SU-DHL-6 (cell line): ENCODE measurements around the gene ABTB2.

Experiments
- H2AFZ ChIP-seq: fragments of 200-600 bp; sonication (generic); 2 replicates; pipeline ENCODE4 v1.6.1; 2014; ENCODE audit warnings: low read depth, mild to moderate bottlenecking, moderate library complexity, mixed read lengths, antibody characterized with exemption, low read length; ENCODE audit not compliant: severe bottlenecking
- H3F3A ChIP-seq: fragments of 200-600 bp; shearing (Covaris generic); 2 replicates; pipeline ENCODE4 v1.6.0; 2016; ENCODE audit warnings: antibody characterized with exemption, mild to moderate bottlenecking; ENCODE audit not compliant: insufficient read depth
- H3K27ac ChIP-seq: fragments of 200-600 bp; sonication (generic); 2 replicates; pipeline ENCODE4 v1.5.1; 2016; ENCODE audit warnings: low read depth, mild to moderate bottlenecking, low read length, moderate library complexity, mixed read lengths
- H3K27me3 ChIP-seq: fragments of 200-600 bp; sonication (generic), shearing (Covaris generic); 2 replicates; pipeline ENCODE4 v1.6.0; 2014; ENCODE audit warnings: mild to moderate bottlenecking, low read length
- H3K36me3 ChIP-seq: fragments of 200-600 bp; sonication (generic); 2 replicates; pipeline ENCODE4 v1.6.1; 2014; ENCODE audit warnings: mild to moderate bottlenecking, low read length, mixed read lengths
- H3K4me2 ChIP-seq: fragments of 300-600, 200-600 bp; shearing (Covaris generic), sonication (generic); 2 replicates; pipeline ENCODE4 v1.6.0; 2014; ENCODE audit warnings: low read length, low read depth, mild to moderate bottlenecking; ENCODE audit not compliant: poor library complexity, severe bottlenecking
- H3K4me3 ChIP-seq: fragments of 200-600 bp; sonication (generic); 2 replicates; pipeline ENCODE4 v1.5.1; 2014; ENCODE audit warnings: antibody characterized with exemption, low read length, mild to moderate bottlenecking, mixed read lengths; ENCODE audit not compliant: insufficient read depth, poor library complexity, severe bottlenecking
- H3K79me2 ChIP-seq: fragments of 200-600 bp; sonication (generic); 2 replicates; pipeline ENCODE4 v1.6.1; 2014; ENCODE audit warnings: mild to moderate bottlenecking, low read length, moderate library complexity; ENCODE audit not compliant: insufficient read depth
- H3K9ac ChIP-seq: fragments of 200-600 bp; sonication (generic); 2 replicates; pipeline ENCODE4 v1.7.0; 2014; ENCODE audit warnings: mild to moderate bottlenecking, low read length
- H3K9me2 ChIP-seq: fragments of 200-600 bp; sonication (generic); replicated peaks from 2 replicates; pipeline ENCODE4 v1.6.1; 2014; ENCODE audit warnings: low read length; ENCODE audit not compliant: insufficient read depth
- H3K9me3 ChIP-seq: fragments of 200-600 bp; sonication (generic); 2 replicates; pipeline ENCODE4 v1.6.1; 2014; ENCODE audit warnings: low read length, mixed read lengths; ENCODE audit not compliant: insufficient read depth
- H4K20me1 ChIP-seq: fragments of 200-600 bp; sonication (generic); 2 replicates; pipeline ENCODE4 v1.6.1; 2014; ENCODE audit warnings: low read depth, mild to moderate bottlenecking, antibody characterized with exemption, low read length, moderate library complexity, mixed read lengths
- CTCF ChIP-seq: fragments of 200-600 bp; sonication (generic); IDR thresholded peaks from one replicate; pipeline ENCODE4 v1.5.1; 2017; ENCODE audit warnings: antibody characterized with exemption, mild to moderate bottlenecking, low read length, moderate library complexity; ENCODE audit not compliant: insufficient read depth, poor library complexity, severe bottlenecking
- EZH2phosphoT487 ChIP-seq: fragments of 200-600 bp; sonication (generic), shearing (Covaris generic); conservative IDR thresholded peaks from 2 replicates; pipeline ENCODE4 v1.6.1; 2018; ENCODE audit warnings: mild to moderate bottlenecking, antibody characterized with exemption, low read length, moderate library complexity, mixed read lengths

The ABTB2 gene

GRCh38 chr11:34364102-34364501, 6.3 kb upstream of the ABTB2 start:
- Histone ChIP-seq H3K9ac (no peak overlapping the region), H3K4me3 (no peak overlapping the region), H3F3A (no peaks in the 10 kb centered on the region), H3K36me3 (no peaks in the 10 kb centered on the region), H2AFZ (no peak overlapping the region), H4K20me1 (no peaks in the 10 kb centered on the region), H3K4me2 (no peak overlapping the region), H3K79me2 (no peaks in the 10 kb centered on the region), H3K9me3 (no peaks in the 10 kb centered on the region), H3K27ac (no peak overlapping the region), H3K27me3 (no peaks in the 10 kb centered on the region), H3K9me2 (no peaks in the 10 kb centered on the region)
- TF ChIP-seq EZH2phosphoT487 (no peak), CTCF (no peak)

- no peak overlapping the region for H3K27ac ChIP-seq
Measured at GRCh38 chr11:34363363-34364084, 5.7 kb upstream of the ABTB2 start.

GRCh38 chr11:34360046-34360445, 2.2 kb upstream of the ABTB2 start:
- TF ChIP-seq EZH2phosphoT487, result no peak
- no peak for TF ChIP-seq CTCF
- no peaks in the 10 kb centered on the region for H3F3A ChIP-seq
- H3K36me3 ChIP-seq, result no peaks in the 10 kb centered on the region
- no peaks in the 10 kb centered on the region for H3K79me2 ChIP-seq
- no peak overlapping the region for H3K4me3 ChIP-seq
- H3K9me3 ChIP-seq, result no peaks in the 10 kb centered on the region
- H4K20me1 ChIP-seq, result no peaks in the 10 kb centered on the region
- no peak overlapping the region for H2AFZ ChIP-seq
- H3K9ac ChIP-seq, result no peak overlapping the region
- H3K9me2 ChIP-seq, result no peaks in the 10 kb centered on the region
- no peaks in the 10 kb centered on the region for H3K27me3 ChIP-seq
- no peak overlapping the region for H3K27ac ChIP-seq
- no peak overlapping the region for H3K4me2 ChIP-seq

More at GRCh38 chr11:34363363-34364084, 5.7 kb upstream of the ABTB2 start:
- Histone ChIP-seq H3K9ac (no peak overlapping the region), H2AFZ (no peak overlapping the region), H3K9me3 (no peaks in the 10 kb centered on the region), H3K4me2 (no peak overlapping the region), H3K9me2 (no peaks in the 10 kb centered on the region), H3F3A (no peaks in the 10 kb centered on the region), H3K27me3 (no peaks in the 10 kb centered on the region), H3K36me3 (no peaks in the 10 kb centered on the region), H3K4me3 (no peak overlapping the region), H4K20me1 (no peaks in the 10 kb centered on the region), H3K79me2 (no peaks in the 10 kb centered on the region)
- TF ChIP-seq EZH2phosphoT487, result no peak
- no peak for TF ChIP-seq CTCF
